Measurements from ENCODE around the gene C5orf34. TPM values are rescaled to one million over a fixed set of nuclear protein-coding genes. Genes with fewer than 3 reads are reported as not detected.

The C5orf34 gene
- total and polyA plus RNA-seq, 2 of the 4 experiments (the other 2 are of a cell fraction) = 3.3 to 6.1 TPM

DNA sequence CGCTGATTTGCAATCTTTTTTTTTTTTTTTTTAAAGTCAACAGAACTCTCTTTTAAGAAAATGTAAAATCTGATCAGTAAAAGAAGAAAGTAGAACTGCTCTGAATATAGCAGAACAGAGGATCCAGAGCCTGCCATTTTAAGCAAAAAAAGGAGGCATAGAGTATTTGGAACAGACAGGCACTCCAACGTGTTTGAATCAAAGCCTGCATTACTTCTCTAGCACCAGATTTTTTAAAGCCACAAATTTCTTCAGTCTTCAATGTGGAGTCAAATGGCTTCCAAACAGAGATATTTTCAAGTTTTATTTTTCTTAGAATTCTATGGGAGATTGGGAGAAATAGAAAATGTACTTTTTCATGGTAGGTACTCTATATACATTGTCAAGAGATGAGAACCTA is 36.8 kb upstream of the C5orf34 start:
- Histone ChIP-seq H3K4me3 (ENCODE audit: insufficient read depth, low read depth, low read length) (no peak overlapping the region), H3K9me1 (ENCODE audit: insufficient read depth, low read length) (peaks cover 2% of the 10 kb centered on the region; the same call in 1 of the 2 replicates), H4K91ac (ENCODE audit: insufficient read depth, low read depth, low read length) (no peak overlapping the region), H4K8ac (ENCODE audit: low read depth in 2 of 2, low read length in 2 of 2) (no peak overlapping the region), H2BK15ac (ENCODE audit: low read depth, low read length) (no peak overlapping the region), H3K4ac (ENCODE audit: low read depth, low read length) (no peak overlapping the region), H3K14ac (replicated peaks; ENCODE audit: low read depth, low read length) (no peak overlapping the region), H2BK120ac (ENCODE audit: low read depth, low read length) (no peak overlapping the region), H3K9ac (ENCODE audit: low read depth, low read length) (no peak overlapping the region), H2AK5ac (ENCODE audit: low read depth, low read length) (no peak overlapping the region), H3K9me3 (ENCODE audit: control insufficient read depth, insufficient read depth, low read length) (no peaks in the 10 kb centered on the region), H3K4me2 (ENCODE audit: low read depth, low read length) (no peak overlapping the region), H3K36me3 (ENCODE audit: control insufficient read depth, insufficient read depth, low read length) (peaks cover 22% of the 10 kb centered on the region), H3K27me3 (ENCODE audit: control insufficient read depth, insufficient read depth, low read length) (no peaks in the 10 kb centered on the region), H3K4me1 (ENCODE audit: control insufficient read depth, insufficient read depth, low read length) (no peaks in the 10 kb centered on the region; the same call in 1 of the 2 replicates), H2BK20ac (ENCODE audit: low read depth, low read length) (no peak overlapping the region), H4K5ac (ENCODE audit: low read depth, low read length) (no peak overlapping the region), H3K79me1 (ENCODE audit: low read depth in 1 of 2, low read length in 2 of 2) (peaks cover 23 to 46% of the 10 kb centered on the region in 2 experiments), H3K27ac (ENCODE audit: insufficient read depth, low read length) (no peak overlapping the region), H3K18ac (ENCODE audit: low read depth, low read length) (no peak overlapping the region), H4K20me1 (ENCODE audit: insufficient read depth, low read length) (peaks cover 13% of the 10 kb centered on the region; the same call in 1 of the 2 replicates), H2BK5ac (ENCODE audit: low read depth, low read length, poor library complexity, severe bottlenecking) (no peak overlapping the region), H2AFZ (replicated peaks; ENCODE audit: low read length, poor library complexity) (no peak overlapping the region), H3K56ac (ENCODE audit: extremely low read depth, insufficient read depth, low read length) (no peak overlapping the region), H2AK9ac (replicated peaks; ENCODE audit: low read depth, low read length, poor library complexity) (no peak overlapping the region), H3K23ac (ENCODE audit: low read depth, low read length) (no peak overlapping the region)
- TF ChIP-seq CEBPB (IDR thresholded peaks at IDR 0.05; ENCODE audit: low read depth, low read length) (no peak), FOS (IDR thresholded peaks at IDR 0.05; ENCODE audit: low read depth, low read length) (no peak), SMC3 (IDR thresholded peaks at IDR 0.05; ENCODE audit: low read depth, low read length) (no peak), MAZ (IDR thresholded peaks at IDR 0.05; ENCODE audit: borderline replicate concordance, low read depth, low read length) (no peak), MXI1 (IDR thresholded peaks at IDR 0.05; ENCODE audit: borderline replicate concordance, low read depth, low read length) (no peak)
- TF ChIP-seq, protein P1, sequence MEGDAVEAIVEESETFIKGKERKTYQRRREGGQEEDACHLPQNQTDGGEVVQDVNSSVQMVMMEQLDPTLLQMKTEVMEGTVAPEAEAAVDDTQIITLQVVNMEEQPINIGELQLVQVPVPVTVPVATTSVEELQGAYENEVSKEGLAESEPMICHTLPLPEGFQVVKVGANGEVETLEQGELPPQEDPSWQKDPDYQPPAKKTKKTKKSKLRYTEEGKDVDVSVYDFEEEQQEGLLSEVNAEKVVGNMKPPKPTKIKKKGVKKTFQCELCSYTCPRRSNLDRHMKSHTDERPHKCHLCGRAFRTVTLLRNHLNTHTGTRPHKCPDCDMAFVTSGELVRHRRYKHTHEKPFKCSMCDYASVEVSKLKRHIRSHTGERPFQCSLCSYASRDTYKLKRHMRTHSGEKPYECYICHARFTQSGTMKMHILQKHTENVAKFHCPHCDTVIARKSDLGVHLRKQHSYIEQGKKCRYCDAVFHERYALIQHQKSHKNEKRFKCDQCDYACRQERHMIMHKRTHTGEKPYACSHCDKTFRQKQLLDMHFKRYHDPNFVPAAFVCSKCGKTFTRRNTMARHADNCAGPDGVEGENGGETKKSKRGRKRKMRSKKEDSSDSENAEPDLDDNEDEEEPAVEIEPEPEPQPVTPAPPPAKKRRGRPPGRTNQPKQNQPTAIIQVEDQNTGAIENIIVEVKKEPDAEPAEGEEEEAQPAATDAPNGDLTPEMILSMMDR (conservative IDR thresholded peaks at IDR 0.05; ENCODE audit: low read depth, low read length) = no peak
- TF ChIP-seq, protein P2, sequence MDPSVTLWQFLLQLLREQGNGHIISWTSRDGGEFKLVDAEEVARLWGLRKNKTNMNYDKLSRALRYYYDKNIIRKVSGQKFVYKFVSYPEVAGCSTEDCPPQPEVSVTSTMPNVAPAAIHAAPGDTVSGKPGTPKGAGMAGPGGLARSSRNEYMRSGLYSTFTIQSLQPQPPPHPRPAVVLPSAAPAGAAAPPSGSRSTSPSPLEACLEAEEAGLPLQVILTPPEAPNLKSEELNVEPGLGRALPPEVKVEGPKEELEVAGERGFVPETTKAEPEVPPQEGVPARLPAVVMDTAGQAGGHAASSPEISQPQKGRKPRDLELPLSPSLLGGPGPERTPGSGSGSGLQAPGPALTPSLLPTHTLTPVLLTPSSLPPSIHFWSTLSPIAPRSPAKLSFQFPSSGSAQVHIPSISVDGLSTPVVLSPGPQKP (IDR thresholded peaks at IDR 0.05; ENCODE audit: borderline replicate concordance, low read depth, low read length) = no peak
- intact Hi-C loops (cut with micrococcal nuclease) (loop anchor here (10.0 kb wide), 1 partner anchor 1223 kb away; no protein-coding TSS in a partner anchor), in situ Hi-C loops (cut with MboI; ENCODE audit: low sequenced_read_pairs) (no loop called here), dilution Hi-C loops (cut with HindIII; ENCODE audit: low sequenced_read_pairs, unreplicated experiment) (no loop called here)
- DNase-seq (no peak), ATAC-seq (ENCODE audit: low read depth) (no peak)
- no CpG with 5 or more reads among the region's 2 CpGs for whole genome bisulfite sequencing, 2 experiments (ENCODE audit: extremely low coverage in 2 of 2, insufficient read length in 1 of 2)
- ChIA-PET CTCF (no interaction called here), POLR2A (ENCODE audit: unreplicated experiment) (no interaction called here)
- no TSS peak for BruUV-seq (replicated peaks)

Measured in IMR-90 (cell line).